CD4-positive, alpha-beta T cell (primary cell): Measurements from ENCODE around the gene DOCK6. TPM values are rescaled to one million over a fixed set of nuclear protein-coding genes. Genes with fewer than 3 reads are reported as not detected.

Experiments
- ATAC-seq: fragments of 200-7000 bp; cut with Tn5 transposase; one replicate; pipeline ENCODE4 v1.10.0; 2022; ENCODE audit warnings: mild to moderate bottlenecking; ENCODE audit not compliant: poor library complexity
- CTCF ChIA-PET: fragments of 350-600 bp; sonication (Branson Sonifier 250); formaldehyde crosslinking; loops from one replicate; lab custom pipeline; 2021; ENCODE audit warnings: antibody characterized with exemption, inconsistent platforms; lab: Charles Lee
- POLR2A ChIA-PET: fragments of 350-600 bp; sonication (Branson Sonifier 250); formaldehyde crosslinking; loops from one replicate; lab custom pipeline; 2021; ENCODE audit warnings: antibody characterized with exemption, inconsistent platforms; lab: Charles Lee
- DNase-seq, 14 experiments: peaks; one replicate each; pipeline ENCODE4 v3.0.0-alpha.2; 2013 to 2020; ENCODE audit warnings: mixed read lengths in 2 of 14
- H3K27ac ChIP-seq, 2 donors: one replicate each; pipeline versions ENCODE4 v1.5.1 to v1.7.0; 2013; ENCODE audit warnings: low read length in 2 of 2, low read depth in 1 of 2, mild to moderate bottlenecking in 1 of 2
- H3K27me3 ChIP-seq, 2 experiments: 1 replicate in 1 of 2; 2 replicates in 1 of 2; pipeline versions ENCODE4 v1.6.1 to v1.7.0; 2013; ENCODE audit warnings: low read length in 2 of 2, control low read depth in 1 of 2, mild to moderate bottlenecking in 1 of 2, moderate library complexity in 1 of 2; ENCODE audit not compliant: insufficient read depth in 2 of 2, control insufficient read depth in 1 of 2
- H3K36me3 ChIP-seq: one replicate; pipeline ENCODE4 v1.6.1; 2013; ENCODE audit warnings: low read length, control low read depth; ENCODE audit not compliant: insufficient read depth
- H3K4me1 ChIP-seq: one replicate; pipeline ENCODE4 v1.6.1; 2013; ENCODE audit warnings: low read length, control low read depth; ENCODE audit not compliant: insufficient read depth
- H3K4me3 ChIP-seq: one replicate; pipeline ENCODE4 v1.5.1; 2013; ENCODE audit warnings: mild to moderate bottlenecking, low read length, moderate library complexity
- H3K9me3 ChIP-seq, 2 experiments: 1 replicate in 1 of 2; 2 replicates in 1 of 2; pipeline versions ENCODE4 v1.6.1 to v1.7.0; 2013; ENCODE audit warnings: low read length in 2 of 2, mild to moderate bottlenecking in 2 of 2, control low read depth in 1 of 2, moderate library complexity in 1 of 2; ENCODE audit not compliant: control insufficient read depth in 1 of 2, insufficient read depth in 1 of 2
- H3K27ac Mint-ChIP-seq: one replicate; pipeline ENCODE4 v1.8.0; 2020; ENCODE audit warnings: mixed read lengths
- H3K27me3 Mint-ChIP-seq: one replicate; pipeline ENCODE4 v1.8.0; 2021; ENCODE audit warnings: mixed read lengths
- H3K36me3 Mint-ChIP-seq: one replicate; pipeline ENCODE4 v1.8.0; 2021; ENCODE audit warnings: low read depth, mixed read lengths
- H3K4me1 Mint-ChIP-seq: one replicate; pipeline ENCODE4 v1.8.0; 2021; ENCODE audit warnings: low read depth, mixed read lengths
- H3K4me3 Mint-ChIP-seq: one replicate; pipeline ENCODE4 v1.8.0; 2020; ENCODE audit warnings: mild to moderate bottlenecking, mixed read lengths
- H3K9me3 Mint-ChIP-seq: one replicate; pipeline ENCODE4 v1.8.0; 2020; ENCODE audit warnings: mixed read lengths
- intact Hi-C, 2 experiments: fragments of 100-400 bp; cut with DNase I in 1 of 2; cut with micrococcal nuclease in 1 of 2; formaldehyde crosslinking; loops; one replicate each; pipeline versions ENCODE4 v1.15.1 to v1.9.0; 2023 to 2025; cut with DNase I, micrococcal nuclease
- total RNA-seq, 174 experiments: library from RNA in 2 of 174; stranded (reverse) in 2 of 174; gene quantifications; one replicate each; pipeline ENCODE4 v1.2.3 and lab custom pipeline; 2021 to 2026
- TF ChIP-seq, protein P1 (sequence below): fragments of 200-600 bp; IDR thresholded peaks from one replicate; pipeline ENCODE4 v1.8.0; 2022; ENCODE audit warnings: antibody characterized with exemption, mild to moderate bottlenecking

Gene DOCK6
- total RNA-seq, 2 experiments from 2014 or later: 0.14 to 0.38 TPM

GRCh38 chr19:11190501-11190900, 71.8 kb downstream of the DOCK6 start:
- H3K4me1 Mint-ChIP-seq: peaks cover 5% of the 10 kb centered on the region
- no peak overlapping the region for H3K4me3 Mint-ChIP-seq
- DNase-seq: no peak
- POLR2A ChIA-PET: no interaction called here
- Histone ChIP-seq H3K36me3 (no peaks in the 10 kb centered on the region), H3K27ac (no peak overlapping the region), H3K4me3 (no peak overlapping the region), H3K27me3 (no peaks in the 10 kb centered on the region), H3K9me3 (peaks cover 0 to 7% of the 10 kb centered on the region in 2 experiments), H3K4me1 (peaks cover 9% of the 10 kb centered on the region)
- intact Hi-C loops: no loop called here
- no peaks in the 10 kb centered on the region for H3K9me3 Mint-ChIP-seq
- no peak for ATAC-seq
- H3K27ac Mint-ChIP-seq: no peak overlapping the region
- TF ChIP-seq, protein P1, sequence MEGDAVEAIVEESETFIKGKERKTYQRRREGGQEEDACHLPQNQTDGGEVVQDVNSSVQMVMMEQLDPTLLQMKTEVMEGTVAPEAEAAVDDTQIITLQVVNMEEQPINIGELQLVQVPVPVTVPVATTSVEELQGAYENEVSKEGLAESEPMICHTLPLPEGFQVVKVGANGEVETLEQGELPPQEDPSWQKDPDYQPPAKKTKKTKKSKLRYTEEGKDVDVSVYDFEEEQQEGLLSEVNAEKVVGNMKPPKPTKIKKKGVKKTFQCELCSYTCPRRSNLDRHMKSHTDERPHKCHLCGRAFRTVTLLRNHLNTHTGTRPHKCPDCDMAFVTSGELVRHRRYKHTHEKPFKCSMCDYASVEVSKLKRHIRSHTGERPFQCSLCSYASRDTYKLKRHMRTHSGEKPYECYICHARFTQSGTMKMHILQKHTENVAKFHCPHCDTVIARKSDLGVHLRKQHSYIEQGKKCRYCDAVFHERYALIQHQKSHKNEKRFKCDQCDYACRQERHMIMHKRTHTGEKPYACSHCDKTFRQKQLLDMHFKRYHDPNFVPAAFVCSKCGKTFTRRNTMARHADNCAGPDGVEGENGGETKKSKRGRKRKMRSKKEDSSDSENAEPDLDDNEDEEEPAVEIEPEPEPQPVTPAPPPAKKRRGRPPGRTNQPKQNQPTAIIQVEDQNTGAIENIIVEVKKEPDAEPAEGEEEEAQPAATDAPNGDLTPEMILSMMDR: no peak
- no peaks in the 10 kb centered on the region for H3K36me3 Mint-ChIP-seq
- peaks cover 3% of the 10 kb centered on the region for H3K27me3 Mint-ChIP-seq
- CTCF ChIA-PET: no interaction called here

- no peaks in the 10 kb centered on the region for H3K36me3 Mint-ChIP-seq
- POLR2A ChIA-PET: no interaction called here
- ATAC-seq: no peak
- no peaks in the 10 kb centered on the region for H3K4me1 Mint-ChIP-seq
- H3K4me3 Mint-ChIP-seq: no peak overlapping the region
- no peaks in the 10 kb centered on the region for H3K27me3 ChIP-seq
- CTCF ChIA-PET: no interaction called here
- H3K27ac Mint-ChIP-seq: no peak overlapping the region
- no peaks in the 10 kb centered on the region for H3K4me1 ChIP-seq
- H3K36me3 ChIP-seq: no peaks in the 10 kb centered on the region
- peaks cover 0 to 4% of the 10 kb centered on the region in 2 experiments for H3K9me3 ChIP-seq
- H3K27ac ChIP-seq: no peak overlapping the region
- H3K27me3 Mint-ChIP-seq: no peaks in the 10 kb centered on the region
- DNase-seq: no peak
- no peaks in the 10 kb centered on the region for H3K9me3 Mint-ChIP-seq
- intact Hi-C loops: no loop called here
- TF ChIP-seq, protein P1: no peak
- no peak overlapping the region for H3K4me3 ChIP-seq
Measured at GRCh38 chr19:11187441-11187840, 74.9 kb downstream of the DOCK6 start.

DNA sequence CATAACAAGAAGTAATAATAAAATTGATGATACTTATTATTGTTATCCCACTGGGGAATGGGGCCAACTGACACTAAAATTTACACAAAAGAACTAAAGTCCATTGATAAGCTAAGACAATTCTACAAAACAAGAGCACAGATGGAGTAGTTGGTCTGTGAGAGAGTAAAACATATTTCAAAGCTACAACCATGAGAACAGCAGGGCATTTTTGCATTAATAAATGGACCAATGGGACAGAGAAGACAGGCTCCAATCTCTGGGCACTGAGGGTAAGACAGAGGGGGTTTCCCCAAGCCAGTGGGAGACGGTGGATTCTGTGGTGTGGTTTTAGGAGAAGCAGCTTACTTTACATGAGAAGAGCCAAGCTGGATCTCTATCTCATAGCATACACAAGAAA, 79.3 kb downstream of the DOCK6 start:
- no peak for ATAC-seq
- POLR2A ChIA-PET: no interaction called here
- CTCF ChIA-PET: no interaction called here

More for the DNA sequence above, 79.3 kb downstream of the DOCK6 start:
- Histone ChIP-seq H3K4me1 (peaks cover 7% of the 10 kb centered on the region), H3K9me3 (no peaks in the 10 kb centered on the region), H3K4me3 (no peak overlapping the region), H3K36me3 (no peaks in the 10 kb centered on the region), H3K27ac (no peak overlapping the region), H3K27me3 (no peaks in the 10 kb centered on the region)
- no peak overlapping the region for H3K27ac Mint-ChIP-seq
- no peaks in the 10 kb centered on the region for H3K36me3 Mint-ChIP-seq
- no peaks in the 10 kb centered on the region for H3K9me3 Mint-ChIP-seq
- H3K27me3 Mint-ChIP-seq: peaks cover 5% of the 10 kb centered on the region
- intact Hi-C loops: no loop called here
- TF ChIP-seq, protein P1: no peak
- H3K4me3 Mint-ChIP-seq: no peak overlapping the region
- no peaks in the 10 kb centered on the region for H3K4me1 Mint-ChIP-seq
- DNase-seq: no peak
